Central memory CD8-positive, alpha-beta T cell (primary cell): Measurements from ENCODE around the gene EPHB2.

Experiments
- ATAC-seq: fragments of 150-1000 bp; cut with Tn5 transposase; replicated peaks from 2 replicates; pipeline ENCODE4 v1.10.0; 2022; ENCODE audit warnings: mild to moderate bottlenecking, moderate FRiP score, moderate number of reproducible peaks; ENCODE audit not compliant: poor library complexity, severe bottlenecking; ENCODE audit errors: extremely low read depth
- DNase-seq, 2 donors: peaks; one replicate each; pipeline ENCODE4 v3.0.0; 2021; ENCODE audit warnings: low spot score in 2 of 2
- H3K27ac Mint-ChIP-seq: one replicate; pipeline ENCODE4 v1.8.0; 2022; ENCODE audit warnings: low read depth, mild to moderate bottlenecking, moderate library complexity, mixed read lengths
- H3K27me3 Mint-ChIP-seq: one replicate; pipeline ENCODE4 v1.8.0; 2022; ENCODE audit warnings: mixed read lengths
- H3K36me3 Mint-ChIP-seq: one replicate; pipeline ENCODE4 v1.8.0; 2022; ENCODE audit warnings: mild to moderate bottlenecking, moderate library complexity, mixed read lengths; ENCODE audit not compliant: insufficient read depth
- H3K4me1 Mint-ChIP-seq: one replicate; pipeline ENCODE4 v1.8.0; 2022; ENCODE audit warnings: mixed read lengths
- H3K4me3 Mint-ChIP-seq: one replicate; pipeline ENCODE4 v1.8.0; 2022; ENCODE audit warnings: mild to moderate bottlenecking, moderate library complexity, mixed read lengths
- H3K9me3 Mint-ChIP-seq: one replicate; pipeline ENCODE4 v1.8.0; 2022; ENCODE audit warnings: mixed read lengths

The EPHB2 gene

DNA sequence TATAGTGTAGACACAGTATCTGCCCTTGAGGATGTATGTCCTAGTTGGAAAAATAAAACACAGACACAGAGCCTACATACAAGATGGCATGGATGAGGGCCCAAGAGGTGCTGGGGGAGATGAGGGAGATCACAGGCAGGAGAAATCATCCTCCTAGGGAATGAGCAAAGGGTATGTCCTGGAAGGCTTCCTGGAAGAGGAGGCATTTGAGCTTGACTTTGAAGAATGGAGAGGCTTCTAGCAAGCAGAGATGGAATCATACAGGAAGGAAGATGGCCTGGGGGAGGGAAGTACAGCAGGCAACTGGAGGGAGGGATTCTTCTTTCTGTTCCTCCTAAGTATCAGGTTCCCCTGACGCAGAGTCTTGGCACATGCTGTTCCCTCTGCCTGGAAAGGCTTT lies 158.7 kb downstream of the EPHB2 start:
- no peaks in the 10 kb centered on the region for H3K9me3 Mint-ChIP-seq
- peaks cover 3% of the 10 kb centered on the region for H3K36me3 Mint-ChIP-seq
- H3K27me3 Mint-ChIP-seq: peaks cover 42% of the 10 kb centered on the region
- H3K27ac Mint-ChIP-seq: no peak overlapping the region
- no peak overlapping the region for H3K4me3 Mint-ChIP-seq
- no peaks in the 10 kb centered on the region for H3K4me1 Mint-ChIP-seq
- no peak for ATAC-seq
- DNase-seq: no peak

DNA sequence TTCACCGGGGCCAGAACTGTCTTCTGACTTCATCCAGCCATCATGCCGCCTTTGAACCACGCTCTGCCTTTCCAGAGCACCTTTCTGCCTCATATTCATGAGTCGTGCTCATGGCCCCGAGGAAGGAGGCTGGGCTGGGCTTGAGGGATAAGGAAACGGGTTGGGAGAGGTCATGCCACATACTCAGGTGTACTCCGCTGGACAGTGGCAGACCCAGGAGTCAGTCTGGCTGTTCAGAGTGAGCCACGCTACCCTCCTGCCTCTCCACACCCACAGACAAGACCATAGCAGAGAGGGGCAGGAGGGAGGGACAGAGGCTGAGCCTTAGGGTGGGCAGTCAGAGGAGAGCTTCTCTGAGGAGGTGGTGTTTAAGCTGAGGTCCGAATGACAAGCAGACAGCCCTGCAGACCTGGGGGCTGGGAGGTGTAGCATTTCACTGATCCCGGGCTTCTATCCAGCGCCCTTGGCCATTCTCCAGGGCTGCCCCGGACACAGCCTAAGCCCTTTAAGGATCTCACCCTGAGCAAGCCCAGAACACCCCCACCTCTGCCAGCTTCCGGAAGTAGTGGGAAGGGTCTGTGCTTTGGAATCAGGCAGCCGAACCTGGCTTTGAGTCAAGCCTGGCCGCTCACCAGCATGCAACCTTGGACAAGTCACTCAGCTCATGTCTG lies 159.7 kb downstream of the EPHB2 start:
- H3K36me3 Mint-ChIP-seq: peaks cover 3% of the 10 kb centered on the region
- no peak for DNase-seq
- no peak overlapping the region for H3K4me3 Mint-ChIP-seq
- ATAC-seq: no peak
- peaks cover 42% of the 10 kb centered on the region for H3K27me3 Mint-ChIP-seq
- no peak overlapping the region for H3K27ac Mint-ChIP-seq
- H3K9me3 Mint-ChIP-seq: no peaks in the 10 kb centered on the region
- H3K4me1 Mint-ChIP-seq: no peaks in the 10 kb centered on the region

DNA sequence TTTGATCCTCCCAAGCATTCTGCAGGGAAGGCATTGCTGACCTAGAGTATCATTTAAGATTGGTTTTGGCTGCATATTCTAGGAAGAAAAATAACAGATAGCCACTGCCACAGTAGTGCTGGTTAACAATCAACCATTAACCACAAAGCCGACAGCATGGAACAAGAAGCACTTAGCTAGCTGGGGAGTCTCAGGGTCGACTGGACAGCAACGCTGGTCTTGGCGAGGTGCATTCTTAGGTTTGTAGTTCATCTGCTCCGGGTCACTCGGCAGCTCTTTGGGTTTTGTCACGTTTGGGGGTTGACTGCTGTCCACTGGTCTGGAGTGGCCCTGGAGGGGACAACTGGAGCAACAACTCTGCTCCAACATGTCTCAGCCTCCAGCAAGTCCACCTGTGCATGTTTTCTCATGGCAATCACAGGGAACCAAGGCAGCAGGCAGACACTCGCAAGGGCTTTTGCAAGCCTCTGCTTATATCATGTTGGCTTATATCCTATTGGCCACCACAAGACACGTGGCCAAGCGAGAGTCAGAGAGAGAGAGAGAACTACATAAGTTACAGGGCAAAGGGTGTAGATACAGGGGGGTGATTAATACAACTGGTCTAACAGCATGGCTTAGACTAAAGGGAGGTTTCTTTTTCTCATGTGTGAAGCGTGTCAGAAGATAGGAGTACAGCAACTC lies 162.5 kb downstream of the EPHB2 start:
- Mint-ChIP-seq H3K27me3 (peaks cover 14% of the 10 kb centered on the region), H3K27ac (no peak overlapping the region), H3K4me3 (no peak overlapping the region), H3K36me3 (peaks cover 3% of the 10 kb centered on the region), H3K4me1 (no peaks in the 10 kb centered on the region), H3K9me3 (no peaks in the 10 kb centered on the region)
- ATAC-seq: no peak
- no peak for DNase-seq

DNA sequence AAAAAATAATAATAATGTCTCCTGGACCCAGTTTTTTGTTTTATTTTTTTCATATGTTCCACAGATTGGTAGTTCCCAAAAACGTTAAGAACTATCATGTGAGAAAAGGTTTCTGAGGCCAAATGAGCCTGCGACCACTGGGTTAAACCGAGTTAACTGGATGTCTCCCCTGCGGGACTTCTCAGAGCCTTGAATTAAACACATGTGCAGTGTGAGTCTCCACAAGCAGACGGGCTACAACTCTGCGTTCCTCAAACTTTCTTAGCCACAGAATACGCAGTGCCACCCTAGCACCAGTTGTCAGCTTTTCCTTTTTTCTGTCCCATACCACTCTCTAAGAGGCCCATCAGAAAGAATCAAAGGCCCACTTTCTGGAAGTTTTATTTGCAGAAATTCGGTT lies 164.1 kb downstream of the EPHB2 start:
- ATAC-seq (no peak), DNase-seq (no peak)
- Mint-ChIP-seq H3K27ac (no peak overlapping the region), H3K4me1 (no peaks in the 10 kb centered on the region), H3K9me3 (no peaks in the 10 kb centered on the region), H3K27me3 (peaks cover under 1% of the 10 kb centered on the region), H3K36me3 (peaks cover 3% of the 10 kb centered on the region), H3K4me3 (no peak overlapping the region)

DNA sequence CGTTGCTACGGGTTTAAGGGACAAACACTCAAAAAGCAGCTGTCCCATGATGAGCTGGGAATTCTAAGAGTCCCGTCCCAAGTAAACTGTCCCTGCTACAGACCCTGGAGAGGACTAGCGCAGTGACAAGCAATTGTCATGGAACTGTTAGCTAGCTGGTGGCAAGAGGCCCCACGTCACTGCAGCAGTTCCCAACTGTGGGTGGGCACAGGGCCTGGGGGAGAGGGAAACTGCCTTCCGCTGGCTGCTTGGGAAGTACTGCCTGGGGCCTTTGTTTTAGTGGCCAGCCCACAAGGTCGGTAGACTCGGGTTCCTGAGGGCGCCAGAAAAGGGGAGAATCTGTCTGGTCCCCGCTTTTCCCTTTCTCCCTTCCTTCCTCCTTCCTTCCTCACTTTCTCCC lies 164.6 kb downstream of the EPHB2 start:
- peaks cover under 1% of the 10 kb centered on the region for H3K36me3 Mint-ChIP-seq
- no peak for ATAC-seq
- no peaks in the 10 kb centered on the region for H3K4me1 Mint-ChIP-seq
- H3K9me3 Mint-ChIP-seq: no peaks in the 10 kb centered on the region
- DNase-seq: no peak
- H3K27ac Mint-ChIP-seq: no peak overlapping the region
- H3K4me3 Mint-ChIP-seq: no peak overlapping the region
- H3K27me3 Mint-ChIP-seq: no peaks in the 10 kb centered on the region

DNA sequence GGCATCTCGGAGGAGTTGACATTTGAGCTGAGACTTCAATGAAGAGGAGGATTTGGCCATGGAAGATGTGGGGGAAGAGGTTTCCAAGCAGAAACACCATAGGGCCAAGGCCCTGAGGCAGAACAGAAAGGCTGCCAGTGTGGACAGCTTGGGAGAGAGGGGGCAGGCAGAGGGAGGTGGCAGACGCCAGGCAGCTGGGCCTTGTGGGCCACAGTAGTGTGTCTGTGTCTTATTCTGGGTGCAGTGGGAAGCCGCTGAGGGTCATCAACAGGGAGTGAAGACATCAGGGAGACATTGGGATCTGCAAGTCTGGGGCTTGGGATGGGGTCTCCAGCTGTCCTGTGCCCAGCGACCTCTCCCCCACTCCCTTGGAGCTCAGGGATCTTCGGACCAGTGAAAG lies 165.2 kb downstream of the EPHB2 start:
- DNase-seq: no peak
- Mint-ChIP-seq H3K9me3 (no peaks in the 10 kb centered on the region), H3K27me3 (no peaks in the 10 kb centered on the region), H3K4me1 (no peaks in the 10 kb centered on the region), H3K27ac (no peak overlapping the region), H3K36me3 (no peaks in the 10 kb centered on the region), H3K4me3 (no peak overlapping the region)
- ATAC-seq: no peak

DNA sequence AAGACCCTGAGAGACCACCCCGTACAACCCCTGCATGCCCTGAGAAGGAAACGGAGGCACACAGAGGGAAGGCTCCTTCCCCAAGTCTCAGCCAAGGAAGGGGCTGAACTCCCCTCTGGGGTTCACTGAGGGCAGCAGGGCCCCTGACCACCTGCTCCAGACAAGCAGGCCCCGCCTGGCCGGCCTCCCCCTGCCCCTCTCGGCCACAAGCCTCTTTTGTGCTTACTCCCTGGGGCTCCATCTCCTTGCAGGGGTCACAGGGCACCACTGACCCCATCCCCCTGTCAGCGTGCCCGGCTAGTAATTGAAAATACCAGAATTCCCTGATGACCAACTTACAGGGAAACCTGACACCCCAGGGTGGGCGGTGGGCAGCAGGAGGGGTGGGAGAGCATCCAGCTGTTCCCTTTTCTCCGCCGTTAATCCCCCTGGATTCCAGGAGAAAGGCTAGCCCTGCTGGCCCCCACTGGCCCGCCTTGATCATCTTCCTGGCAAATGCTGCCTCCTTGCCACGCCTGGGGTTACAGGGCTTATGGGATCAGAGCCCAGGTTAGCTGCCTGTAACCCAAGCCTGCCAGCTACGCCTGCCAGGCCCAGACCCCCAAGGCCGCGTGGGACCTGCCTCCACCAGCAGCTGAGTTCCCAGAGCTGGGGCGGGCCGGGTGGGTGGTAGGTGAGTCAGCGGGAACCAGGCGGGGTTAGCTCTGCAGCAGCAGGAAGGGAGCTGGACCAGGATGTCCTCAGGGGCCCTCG lies 165.9 kb downstream of the EPHB2 start:
- ATAC-seq (no peak), DNase-seq (no peak)
- no peaks in the 10 kb centered on the region for H3K36me3 Mint-ChIP-seq
- no peak overlapping the region for H3K4me3 Mint-ChIP-seq
- H3K27me3 Mint-ChIP-seq: no peaks in the 10 kb centered on the region
- H3K9me3 Mint-ChIP-seq: no peaks in the 10 kb centered on the region
- H3K27ac Mint-ChIP-seq: no peak overlapping the region
- no peaks in the 10 kb centered on the region for H3K4me1 Mint-ChIP-seq

DNA sequence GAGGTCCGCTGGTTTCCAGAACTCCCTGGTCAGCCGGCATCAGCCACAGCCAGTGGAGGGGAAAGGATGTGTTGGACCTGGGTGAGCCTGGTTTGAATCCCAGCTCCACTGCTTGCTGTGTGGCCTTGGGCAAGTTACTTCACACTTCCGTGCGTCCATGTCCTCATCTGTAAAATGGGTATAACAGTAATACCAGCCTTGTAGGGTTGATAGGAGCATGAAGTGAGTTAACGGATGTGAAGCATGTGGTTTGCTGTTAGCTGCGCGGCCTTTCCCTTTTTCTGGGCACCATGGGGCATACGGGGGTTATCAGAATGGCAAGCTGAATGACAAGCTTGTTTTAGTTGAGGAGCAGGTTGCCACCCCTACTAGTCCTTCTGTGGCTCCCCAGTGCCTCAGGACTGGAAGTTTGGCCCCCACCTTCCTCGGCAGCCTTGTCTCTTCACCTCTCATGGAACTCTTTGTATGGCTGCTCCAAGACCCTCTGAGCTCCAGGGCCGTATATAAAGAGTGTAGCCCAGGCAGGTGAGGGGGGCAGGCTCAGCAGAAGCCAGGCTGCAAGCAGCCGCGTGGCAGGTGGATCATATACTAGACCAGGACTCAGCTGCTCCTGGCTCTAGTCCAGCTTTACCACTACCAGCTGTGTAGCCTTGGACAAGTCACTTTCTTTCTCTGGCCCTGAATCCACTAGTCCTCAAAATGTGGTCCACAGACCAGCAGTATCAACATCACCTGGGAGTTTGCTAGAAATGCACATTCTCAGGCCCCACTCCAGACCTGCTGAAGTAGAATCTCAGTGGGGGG lies 166.7 kb downstream of the EPHB2 start:
- ATAC-seq: no peak
- no peaks in the 10 kb centered on the region for H3K36me3 Mint-ChIP-seq
- H3K9me3 Mint-ChIP-seq: no peaks in the 10 kb centered on the region
- H3K4me3 Mint-ChIP-seq: no peak overlapping the region
- no peaks in the 10 kb centered on the region for H3K27me3 Mint-ChIP-seq
- no peak for DNase-seq
- no peak overlapping the region for H3K27ac Mint-ChIP-seq
- no peaks in the 10 kb centered on the region for H3K4me1 Mint-ChIP-seq

DNA sequence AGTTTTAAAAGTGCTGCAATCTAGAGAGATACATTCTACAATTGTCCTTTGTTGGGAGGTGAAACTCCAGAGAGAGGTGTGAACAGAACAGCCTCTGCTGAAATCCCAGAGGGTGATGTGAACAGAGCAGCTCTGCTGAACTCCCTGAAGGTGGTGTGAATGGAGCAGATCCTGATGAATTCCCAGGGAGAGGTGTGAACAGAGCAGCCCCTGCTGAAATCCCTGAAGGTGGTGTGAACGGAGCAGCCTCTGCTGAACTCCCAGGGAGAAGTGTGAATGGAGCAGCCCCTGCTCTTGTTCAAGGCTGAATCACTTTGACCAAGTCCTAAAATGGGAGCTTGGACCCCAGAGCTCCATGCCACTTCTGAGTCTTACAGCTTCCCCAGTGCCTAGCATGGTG lies 167.3 kb downstream of the EPHB2 start:
- Mint-ChIP-seq H3K4me1 (no peaks in the 10 kb centered on the region), H3K9me3 (no peaks in the 10 kb centered on the region), H3K27me3 (no peaks in the 10 kb centered on the region), H3K36me3 (no peaks in the 10 kb centered on the region), H3K4me3 (no peak overlapping the region), H3K27ac (no peak overlapping the region)
- DNase-seq: no peak
- no peak for ATAC-seq

DNA sequence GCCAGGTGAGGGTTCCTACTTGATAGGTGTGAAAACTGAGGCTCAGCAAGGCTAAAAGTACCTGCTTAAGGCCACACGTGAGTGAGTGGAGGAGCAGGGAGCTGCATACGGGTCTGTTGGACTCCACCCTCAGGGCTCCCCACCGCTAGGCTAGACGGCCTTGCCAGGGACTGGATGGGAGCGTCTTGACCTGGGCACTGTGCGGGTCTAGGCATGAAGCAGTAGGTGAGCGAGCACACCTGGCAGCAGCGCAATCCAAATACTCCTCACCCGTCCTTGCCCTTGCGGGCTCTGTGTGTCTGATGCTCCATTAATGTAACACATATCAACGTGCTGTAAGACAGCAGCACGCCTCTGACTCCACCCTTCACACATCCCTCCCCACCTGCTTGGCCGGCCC lies 168.0 kb downstream of the EPHB2 start:
- Mint-ChIP-seq H3K27ac (no peak overlapping the region), H3K9me3 (no peaks in the 10 kb centered on the region), H3K27me3 (no peaks in the 10 kb centered on the region), H3K36me3 (no peaks in the 10 kb centered on the region), H3K4me3 (no peak overlapping the region), H3K4me1 (no peaks in the 10 kb centered on the region)
- no peak for ATAC-seq
- no peak for DNase-seq

DNA sequence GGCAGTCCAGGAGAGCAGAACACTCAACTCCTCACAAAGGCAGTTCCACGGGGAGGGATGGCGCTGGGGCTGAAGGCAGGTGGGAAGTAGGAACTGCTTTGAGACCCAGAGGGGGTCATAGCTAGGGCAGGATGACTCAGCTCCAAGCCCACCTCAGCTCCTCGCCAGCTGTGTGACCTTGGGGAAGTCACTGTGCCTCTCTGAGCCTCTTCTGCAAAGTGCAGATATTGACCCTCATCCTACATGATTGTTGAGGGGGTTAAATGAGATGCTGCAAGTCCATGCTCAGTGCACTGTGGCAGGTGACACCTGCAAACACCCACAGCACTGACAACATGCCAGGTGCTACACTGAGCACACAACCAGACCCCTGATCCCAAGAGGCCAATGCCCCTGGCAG lies 168.8 kb downstream of the EPHB2 start:
- Mint-ChIP-seq H3K36me3 (no peaks in the 10 kb centered on the region), H3K9me3 (no peaks in the 10 kb centered on the region), H3K4me1 (peaks cover 1% of the 10 kb centered on the region), H3K27me3 (no peaks in the 10 kb centered on the region), H3K4me3 (no peak overlapping the region), H3K27ac (no peak overlapping the region)
- ATAC-seq (no peak), DNase-seq (no peak)

DNA sequence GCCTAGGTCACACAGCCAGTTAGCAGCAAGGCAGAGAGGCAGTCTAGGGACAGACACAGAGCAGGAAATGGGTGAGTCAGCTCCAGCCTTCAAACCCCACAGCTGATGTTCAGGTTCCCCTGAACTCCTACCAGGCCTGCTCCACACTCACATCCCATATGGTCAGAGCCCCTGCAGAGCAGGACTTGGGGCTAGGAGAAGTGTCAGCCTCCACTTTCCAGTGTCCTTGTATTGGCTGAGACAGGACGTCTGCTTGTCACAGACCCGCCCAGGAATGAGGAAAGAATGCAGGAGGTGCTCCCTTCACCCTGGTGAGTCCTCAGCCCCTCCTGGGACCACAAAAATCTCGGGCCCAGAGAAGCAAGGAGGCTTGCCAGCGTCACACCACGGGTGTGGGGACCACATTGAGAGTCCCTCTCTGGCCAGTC lies 169.5 kb downstream of the EPHB2 start:
- Mint-ChIP-seq H3K9me3 (no peaks in the 10 kb centered on the region), H3K36me3 (no peaks in the 10 kb centered on the region), H3K27ac (no peak overlapping the region), H3K4me1 (peaks cover 9% of the 10 kb centered on the region), H3K27me3 (no peaks in the 10 kb centered on the region), H3K4me3 (no peak overlapping the region)
- DNase-seq: no peak
- ATAC-seq: no peak
